Measurements from ENCODE around the gene PPRC1.

The PPRC1 gene

DNA sequence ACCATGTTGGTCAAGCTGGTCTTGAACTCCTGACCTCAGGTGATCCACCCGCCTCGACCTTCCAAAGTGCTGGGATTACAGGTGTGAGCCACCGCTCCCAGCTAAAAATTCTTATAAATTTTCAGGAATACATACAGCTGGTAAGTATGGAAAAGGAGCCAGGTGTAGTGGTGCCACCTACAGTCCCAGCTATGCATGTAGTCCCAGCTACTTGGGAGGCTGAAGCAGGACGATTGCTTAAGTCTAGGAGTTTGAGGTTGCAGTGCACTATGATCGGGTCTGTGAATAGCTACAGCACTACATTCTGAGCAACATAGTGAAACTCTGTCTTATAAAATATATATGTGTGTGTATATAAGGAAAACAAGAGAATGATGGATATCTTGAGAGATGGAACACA lies 31.7 kb upstream of the PPRC1 start:
- H3K4me1 ChIP-seq (ENCODE audit: low read length): no peaks in the 10 kb centered on the region
- H3F3A ChIP-seq (ENCODE audit: insufficient read depth, low read length): no peaks in the 10 kb centered on the region
- H3K27ac ChIP-seq (ENCODE audit: low read length): no peak overlapping the region
- no peak overlapping the region for H3K4me3 ChIP-seq (ENCODE audit: low read length)
- no peak overlapping the region for H3K4me2 ChIP-seq (ENCODE audit: low read depth, low read length)
- no peaks in the 10 kb centered on the region for H3K79me2 ChIP-seq (ENCODE audit: low read length)
- H3K27me3 ChIP-seq (replicated peaks; ENCODE audit: insufficient read depth, low read length): no peaks in the 10 kb centered on the region
- no peak overlapping the region for H2AFZ ChIP-seq (ENCODE audit: low read length)
- H3K9me2 ChIP-seq (replicated peaks; ENCODE audit: insufficient read depth, low read length): no peaks in the 10 kb centered on the region
- no peaks in the 10 kb centered on the region for H4K20me1 ChIP-seq (ENCODE audit: insufficient read depth, low read length)
- DNase-seq: no peak
- H3K36me3 ChIP-seq (replicated peaks; ENCODE audit: insufficient read depth, low read length): no peaks in the 10 kb centered on the region
- no peak overlapping the region for H3K9ac ChIP-seq (ENCODE audit: low read length)
- TF ChIP-seq EZH2 (optimal IDR thresholded peaks at IDR 0.05; ENCODE audit: low read depth, low read length): no peak
- TF ChIP-seq EZH2phosphoT487 (IDR thresholded peaks at IDR 0.05; ENCODE audit: low read length): no peak
- TF ChIP-seq, protein P1, sequence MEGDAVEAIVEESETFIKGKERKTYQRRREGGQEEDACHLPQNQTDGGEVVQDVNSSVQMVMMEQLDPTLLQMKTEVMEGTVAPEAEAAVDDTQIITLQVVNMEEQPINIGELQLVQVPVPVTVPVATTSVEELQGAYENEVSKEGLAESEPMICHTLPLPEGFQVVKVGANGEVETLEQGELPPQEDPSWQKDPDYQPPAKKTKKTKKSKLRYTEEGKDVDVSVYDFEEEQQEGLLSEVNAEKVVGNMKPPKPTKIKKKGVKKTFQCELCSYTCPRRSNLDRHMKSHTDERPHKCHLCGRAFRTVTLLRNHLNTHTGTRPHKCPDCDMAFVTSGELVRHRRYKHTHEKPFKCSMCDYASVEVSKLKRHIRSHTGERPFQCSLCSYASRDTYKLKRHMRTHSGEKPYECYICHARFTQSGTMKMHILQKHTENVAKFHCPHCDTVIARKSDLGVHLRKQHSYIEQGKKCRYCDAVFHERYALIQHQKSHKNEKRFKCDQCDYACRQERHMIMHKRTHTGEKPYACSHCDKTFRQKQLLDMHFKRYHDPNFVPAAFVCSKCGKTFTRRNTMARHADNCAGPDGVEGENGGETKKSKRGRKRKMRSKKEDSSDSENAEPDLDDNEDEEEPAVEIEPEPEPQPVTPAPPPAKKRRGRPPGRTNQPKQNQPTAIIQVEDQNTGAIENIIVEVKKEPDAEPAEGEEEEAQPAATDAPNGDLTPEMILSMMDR (IDR thresholded peaks at IDR 0.05; ENCODE audit: low read length): no peak
- no peaks in the 10 kb centered on the region for H3K9me3 ChIP-seq (replicated peaks; ENCODE audit: insufficient read depth, low read length)

DNA sequence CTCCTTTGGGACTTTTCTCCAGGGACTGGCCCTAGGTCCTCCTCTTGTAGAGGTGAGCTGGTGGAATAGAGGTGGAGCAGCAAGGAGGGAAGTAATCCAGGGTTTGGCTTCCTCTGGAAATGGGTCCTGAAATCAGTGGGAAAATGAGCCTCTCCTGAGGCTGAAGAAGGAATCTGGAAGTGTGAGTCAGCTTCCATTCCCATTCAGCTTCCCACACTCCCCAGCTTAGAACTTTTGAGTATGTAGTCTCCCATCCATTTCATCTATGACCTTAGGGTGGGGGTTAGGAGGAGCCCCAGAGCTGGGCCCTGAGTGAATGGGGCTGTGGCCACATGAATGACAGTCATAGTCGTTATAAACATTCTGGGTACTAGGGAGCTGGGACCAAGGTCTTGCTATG lies 30.4 kb upstream of the PPRC1 start:
- TF ChIP-seq, protein P1 (IDR thresholded peaks at IDR 0.05; ENCODE audit: low read length): no peak
- TF ChIP-seq EZH2phosphoT487 (IDR thresholded peaks at IDR 0.05; ENCODE audit: low read length): no peak
- TF ChIP-seq EZH2 (optimal IDR thresholded peaks at IDR 0.05; ENCODE audit: low read depth, low read length): no peak
- Histone ChIP-seq H3K9ac (ENCODE audit: low read length) (no peak overlapping the region), H3K4me3 (ENCODE audit: low read length) (no peak overlapping the region), H3K27me3 (replicated peaks; ENCODE audit: insufficient read depth, low read length) (no peaks in the 10 kb centered on the region), H3K36me3 (replicated peaks; ENCODE audit: insufficient read depth, low read length) (no peaks in the 10 kb centered on the region), H3K4me2 (ENCODE audit: low read depth, low read length) (no peak overlapping the region), H4K20me1 (ENCODE audit: insufficient read depth, low read length) (no peaks in the 10 kb centered on the region), H3K27ac (ENCODE audit: low read length) (no peak overlapping the region), H3K9me2 (replicated peaks; ENCODE audit: insufficient read depth, low read length) (no peaks in the 10 kb centered on the region), H3K9me3 (replicated peaks; ENCODE audit: insufficient read depth, low read length) (no peaks in the 10 kb centered on the region), H3K4me1 (ENCODE audit: low read length) (no peaks in the 10 kb centered on the region), H2AFZ (ENCODE audit: low read length) (no peak overlapping the region), H3K79me2 (ENCODE audit: low read length) (no peaks in the 10 kb centered on the region), H3F3A (ENCODE audit: insufficient read depth, low read length) (no peaks in the 10 kb centered on the region)
- no peak for DNase-seq

DNA sequence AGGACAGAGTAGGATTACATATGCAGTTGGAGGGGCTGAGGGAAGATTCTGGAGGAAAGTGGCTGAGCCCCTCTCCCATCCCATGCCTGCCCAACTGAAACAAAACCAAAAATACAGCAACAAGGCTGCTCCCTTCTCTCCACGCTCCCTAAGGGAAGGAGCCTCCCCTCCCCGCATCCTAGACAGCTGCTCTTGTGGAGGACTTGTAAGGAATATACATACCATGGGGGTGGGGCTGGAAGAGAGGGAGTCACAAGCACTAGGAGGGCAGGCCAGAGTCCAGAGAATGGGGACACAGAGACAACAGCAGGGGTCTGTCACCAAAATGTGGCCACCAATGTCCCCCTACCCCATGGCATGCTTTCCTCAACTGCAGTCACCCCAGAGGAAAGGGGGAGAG lies 25.8 kb upstream of the PPRC1 start:
- Histone ChIP-seq H3F3A (ENCODE audit: insufficient read depth, low read length) (no peaks in the 10 kb centered on the region), H3K4me1 (ENCODE audit: low read length) (no peaks in the 10 kb centered on the region)

More for the DNA sequence above, 25.8 kb upstream of the PPRC1 start:
- H3K27ac ChIP-seq (ENCODE audit: low read length): no peak overlapping the region
- no peak for DNase-seq
- no peak overlapping the region for H3K4me3 ChIP-seq (ENCODE audit: low read length)
- H3K9ac ChIP-seq (ENCODE audit: low read length): no peak overlapping the region
- TF ChIP-seq EZH2 (optimal IDR thresholded peaks at IDR 0.05; ENCODE audit: low read depth, low read length): no peak
- TF ChIP-seq EZH2phosphoT487 (IDR thresholded peaks at IDR 0.05; ENCODE audit: low read length): no peak
- TF ChIP-seq, protein P1 (IDR thresholded peaks at IDR 0.05; ENCODE audit: low read length): no peak
- no peak overlapping the region for H3K4me2 ChIP-seq (ENCODE audit: low read depth, low read length)
- H2AFZ ChIP-seq (ENCODE audit: low read length): no peak overlapping the region
- H3K36me3 ChIP-seq (replicated peaks; ENCODE audit: insufficient read depth, low read length): peaks cover 3% of the 10 kb centered on the region; the same call in 1 of the 2 replicates
- no peaks in the 10 kb centered on the region for H3K9me2 ChIP-seq (replicated peaks; ENCODE audit: insufficient read depth, low read length)
- peaks cover 3% of the 10 kb centered on the region; the same call in 1 of the 2 replicates for H3K79me2 ChIP-seq (ENCODE audit: low read length)
- H3K9me3 ChIP-seq (replicated peaks; ENCODE audit: insufficient read depth, low read length): no peaks in the 10 kb centered on the region
- H4K20me1 ChIP-seq (ENCODE audit: insufficient read depth, low read length): no peaks in the 10 kb centered on the region
- H3K27me3 ChIP-seq (replicated peaks; ENCODE audit: insufficient read depth, low read length): no peaks in the 10 kb centered on the region

Data from MM.1S (cell line).